22Rv1 (cell line): Measurements from ENCODE around the gene GABPB1.

Experiments used
- CTCF ChIP-seq: fragments of 450-650 bp; IDR thresholded peaks from 2 replicates; pipeline ENCODE4 v1.5.1; 2017; ENCODE audit warnings: mild to moderate bottlenecking
- ZFX ChIP-seq: fragments of 450-650 bp; IDR thresholded peaks from 2 replicates; pipeline ENCODE4 v1.6.1; 2017; ENCODE audit warnings: antibody characterized with exemption, borderline replicate concordance

- no peak for TF ChIP-seq CTCF
- TF ChIP-seq ZFX: no peak
Observed at GRCh38 chr15:50257332-50257731, 97.7 kb downstream of the GABPB1 start.
